Kidney capillary endothelial cell (primary cell): Measurements from ENCODE around the gene LRRC43.
A peak's percentile ranks its signal among the peaks of the same experiment; 100 is the strongest.

ENCODE experiments used
- DNase-seq: peaks from one replicate; pipeline ENCODE4 v3.0.0-alpha.2; 2018; ENCODE audit warnings: low spot score

The LRRC43 gene, protein sequence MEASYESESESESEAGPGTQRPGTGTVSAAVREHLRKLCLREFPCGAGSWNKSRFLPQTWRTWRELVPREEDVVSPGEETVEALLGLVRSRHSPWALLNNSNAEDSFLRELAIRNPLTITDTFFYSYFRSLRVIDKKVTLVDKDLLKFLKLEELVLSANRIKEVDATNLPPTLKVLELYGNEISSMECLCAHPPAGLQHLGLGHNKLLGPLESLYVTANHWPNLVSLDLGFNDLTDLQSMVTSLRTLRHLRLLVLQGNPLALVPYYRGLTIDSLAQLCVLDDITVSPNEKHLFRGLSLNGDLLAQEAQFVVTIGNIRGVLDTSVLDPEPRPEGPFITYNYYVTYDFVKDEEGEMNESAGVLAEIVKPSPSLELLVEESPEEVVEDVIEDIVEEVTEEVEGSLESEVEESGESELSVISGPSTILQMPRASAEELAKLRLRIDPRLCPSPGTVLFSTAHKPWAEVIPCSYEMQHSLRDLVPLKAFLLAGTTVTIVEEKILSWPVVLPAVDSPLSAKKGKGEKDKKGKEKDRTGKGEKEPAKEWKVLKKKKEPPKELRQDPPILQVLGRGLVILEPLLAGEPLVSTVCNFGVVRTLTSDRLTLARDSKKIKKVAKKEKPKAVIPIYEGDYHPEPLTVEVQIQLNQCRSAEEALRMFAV

DNA sequence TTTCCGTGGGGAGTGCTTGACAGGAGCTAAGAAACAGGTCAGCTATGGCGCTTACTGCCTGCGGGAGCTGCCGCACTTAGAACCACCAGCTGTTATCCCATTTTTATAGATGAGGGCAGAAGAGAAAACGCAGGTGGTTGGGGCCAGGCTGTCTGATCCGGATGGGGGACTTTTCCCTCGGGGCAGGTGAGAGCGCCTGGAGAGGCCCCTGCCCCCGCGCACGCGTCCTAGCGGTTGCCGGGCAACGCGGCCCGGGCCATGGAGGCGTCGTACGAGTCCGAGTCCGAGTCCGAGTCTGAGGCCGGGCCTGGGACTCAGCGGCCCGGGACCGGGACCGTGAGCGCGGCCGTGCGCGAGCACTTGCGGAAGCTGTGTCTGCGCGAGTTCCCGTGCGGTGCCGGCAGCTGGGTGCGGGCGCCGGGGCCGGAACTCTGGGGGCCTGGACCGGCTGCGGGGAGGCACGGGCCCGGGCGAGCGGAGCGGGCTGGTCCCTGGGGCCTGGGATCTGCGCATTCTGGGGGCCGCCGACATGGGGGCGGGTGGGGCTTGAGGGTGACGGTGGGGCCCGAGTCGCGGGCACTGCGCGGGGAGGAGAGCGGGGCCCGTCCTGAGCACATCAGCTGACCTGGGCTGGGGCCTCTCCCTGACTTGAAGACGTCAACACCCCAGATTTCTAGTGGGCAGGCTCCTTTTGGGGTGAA lies at the start of gene LRRC43:
LRRC43 (plus strand) TSS at position 237 of the 701 bp plus-strand sequence; CDS start at position 259, 22 bp downstream.
- peak; percentile 17 for DNase-seq

DNA sequence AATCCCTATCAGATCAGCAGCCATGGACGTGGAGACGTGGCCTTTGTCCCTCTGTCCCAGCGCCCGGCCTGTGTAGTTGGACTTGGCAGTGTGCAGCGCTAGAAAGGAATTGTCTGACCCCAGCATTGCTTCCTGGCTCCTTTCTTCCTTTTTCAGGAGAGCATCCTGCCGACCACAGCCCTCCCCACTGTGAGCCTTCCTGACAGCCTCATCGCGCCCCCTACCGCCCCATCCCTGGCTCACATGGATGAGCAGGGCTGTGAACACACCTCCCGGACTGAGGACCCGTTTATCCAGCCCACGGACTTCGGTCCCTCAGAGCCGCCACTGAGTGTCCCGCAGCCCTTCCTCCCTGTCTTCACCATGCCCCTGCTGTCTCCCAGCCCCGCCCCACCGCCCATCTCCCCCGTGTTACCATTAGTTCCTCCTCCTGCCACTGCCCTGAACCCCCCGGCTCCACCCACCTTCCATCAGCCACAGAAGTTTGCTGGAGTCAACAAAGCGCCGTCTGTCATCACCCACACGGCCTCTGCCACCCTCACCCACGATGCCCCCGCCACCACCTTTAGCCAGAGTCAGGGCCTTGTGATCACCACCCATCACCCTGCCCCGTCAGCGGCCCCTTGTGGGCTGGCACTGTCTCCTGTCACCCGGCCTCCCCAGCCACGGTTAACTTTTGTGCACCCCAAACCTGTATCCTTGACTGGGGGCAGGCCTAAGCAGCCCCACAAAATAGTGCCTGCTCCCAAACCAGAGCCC lies 49.6 kb upstream of the LRRC43 start:
- DNase-seq, result peak; percentile 17

DNA sequence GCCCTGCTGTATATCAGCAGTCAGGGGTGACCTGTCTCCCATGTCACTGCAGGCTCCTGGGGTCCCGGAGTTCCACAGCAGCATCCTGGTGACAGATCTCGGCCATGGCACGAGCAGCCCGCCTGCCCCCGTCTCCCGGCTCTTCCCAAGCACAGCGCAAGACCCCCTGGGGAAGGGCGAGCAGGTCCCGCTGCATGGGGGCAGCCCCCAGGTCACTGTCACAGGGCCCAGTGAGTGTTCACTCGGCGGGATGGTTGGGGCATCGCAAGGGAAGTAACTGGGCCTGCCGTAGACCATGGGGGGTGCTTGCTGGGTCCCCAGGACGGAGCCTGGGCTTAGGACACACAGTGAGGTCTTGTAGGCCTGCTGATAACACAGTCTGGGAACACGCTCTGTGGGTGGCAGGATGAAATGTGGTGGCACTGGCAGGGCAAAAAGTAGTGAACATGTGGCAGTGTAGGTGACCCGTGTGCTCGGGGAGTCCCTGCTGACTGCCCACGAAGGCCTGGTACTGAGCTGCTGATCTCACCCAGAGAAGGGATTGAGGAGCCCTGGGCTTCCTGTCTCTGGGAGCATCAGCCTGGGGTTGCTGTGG lies 47.4 kb upstream of the LRRC43 start:
- no peak for DNase-seq

DNA sequence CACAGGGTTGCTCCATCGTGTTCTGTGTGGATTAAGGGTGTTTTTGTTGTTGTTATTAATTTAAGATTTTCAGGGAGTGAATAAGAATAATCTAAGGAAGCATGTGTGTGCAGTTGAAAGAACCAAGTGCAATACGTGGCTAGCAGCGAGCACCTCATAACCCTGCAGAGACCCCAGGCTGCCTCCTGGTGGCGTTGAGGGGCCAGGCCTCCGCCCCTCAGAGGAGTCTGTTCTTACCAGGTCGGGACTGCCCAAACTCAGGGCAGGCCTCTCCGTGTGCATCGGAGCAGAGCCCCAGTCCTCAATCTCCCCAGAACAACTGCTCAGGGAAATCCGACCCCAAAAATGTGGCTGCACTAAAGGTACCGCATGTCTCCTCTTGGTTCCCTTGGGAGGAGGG lies 45.7 kb upstream of the LRRC43 start:
- DNase-seq, result no peak

DNA sequence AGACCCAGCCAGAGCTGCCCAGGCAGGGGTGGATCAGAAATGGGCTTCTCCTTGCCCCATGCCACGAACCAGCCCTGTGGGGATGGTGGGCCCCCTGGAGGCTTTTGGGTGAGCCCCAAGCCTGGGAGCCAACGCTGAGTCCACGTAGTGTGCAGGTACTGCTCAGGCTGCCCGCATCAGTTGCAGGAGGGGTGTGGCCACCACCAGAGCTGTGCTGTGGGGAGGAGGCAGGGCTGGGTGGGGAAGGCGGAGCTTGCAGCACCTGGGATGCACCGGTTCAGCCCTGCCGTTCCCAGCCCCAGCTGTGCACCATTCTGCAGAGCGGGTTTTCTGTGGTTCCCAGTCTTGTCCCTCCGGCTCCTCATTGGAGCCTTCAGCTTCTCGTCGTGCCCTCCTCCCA lies 45.2 kb upstream of the LRRC43 start:
- no peak for DNase-seq

DNA sequence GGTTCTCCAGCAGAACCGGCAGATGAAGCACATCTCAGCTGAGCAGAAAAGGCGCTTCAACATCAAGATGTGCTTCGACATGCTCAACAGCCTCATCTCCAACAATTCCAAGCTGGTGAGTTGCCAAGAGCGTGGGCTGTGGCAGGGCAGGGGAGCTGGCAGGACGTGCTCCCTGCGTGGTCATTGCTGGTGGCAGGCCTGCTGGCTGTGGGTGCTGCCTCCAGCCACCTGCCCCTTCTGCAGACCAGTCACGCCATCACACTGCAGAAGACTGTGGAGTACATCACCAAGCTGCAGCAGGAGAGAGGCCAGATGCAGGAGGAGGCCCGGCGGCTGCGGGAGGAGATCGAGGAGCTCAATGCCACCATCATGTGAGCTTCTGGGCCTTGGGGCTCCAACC lies 44.7 kb upstream of the LRRC43 start:
- no peak for DNase-seq

DNA sequence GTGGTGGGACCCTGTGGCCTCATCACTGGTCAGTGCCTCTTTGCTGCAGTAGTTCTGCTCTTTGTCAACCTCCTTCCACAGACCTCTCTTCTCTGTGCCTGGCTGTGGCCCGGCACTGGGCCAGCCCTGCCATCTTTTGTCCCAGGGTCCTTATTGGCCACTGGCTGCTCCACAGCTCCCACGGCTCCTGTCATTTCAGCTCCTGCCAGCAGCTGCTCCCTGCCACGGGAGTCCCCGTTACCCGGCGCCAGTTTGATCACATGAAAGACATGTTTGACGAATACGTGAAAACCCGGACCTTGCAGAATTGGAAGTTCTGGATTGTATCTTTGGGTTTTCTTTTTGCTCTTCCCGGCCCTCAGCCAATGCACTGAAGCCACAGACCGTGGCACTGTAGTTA lies 44.3 kb upstream of the LRRC43 start:
- no peak for DNase-seq

DNA sequence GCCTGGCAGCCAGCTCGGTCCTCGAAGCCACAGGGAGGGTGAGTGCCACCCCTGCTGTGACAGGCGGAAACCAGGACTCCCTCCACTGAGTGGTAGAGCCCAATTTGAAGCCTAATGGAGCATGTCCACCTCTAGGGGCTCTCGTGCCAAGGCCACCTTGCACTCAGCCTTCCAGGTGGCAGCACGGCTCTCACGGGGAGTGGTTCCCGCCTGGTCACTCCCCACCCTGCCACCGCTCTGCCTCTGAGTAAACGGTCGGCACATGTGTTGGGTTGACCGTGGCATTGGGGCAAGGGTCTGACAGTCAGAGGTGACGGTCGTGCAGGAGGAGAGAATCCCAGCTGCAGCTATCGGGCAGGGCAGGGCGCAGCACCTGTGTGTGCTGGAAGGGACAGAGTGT lies 43.7 kb upstream of the LRRC43 start:
- DNase-seq, result no peak

DNA sequence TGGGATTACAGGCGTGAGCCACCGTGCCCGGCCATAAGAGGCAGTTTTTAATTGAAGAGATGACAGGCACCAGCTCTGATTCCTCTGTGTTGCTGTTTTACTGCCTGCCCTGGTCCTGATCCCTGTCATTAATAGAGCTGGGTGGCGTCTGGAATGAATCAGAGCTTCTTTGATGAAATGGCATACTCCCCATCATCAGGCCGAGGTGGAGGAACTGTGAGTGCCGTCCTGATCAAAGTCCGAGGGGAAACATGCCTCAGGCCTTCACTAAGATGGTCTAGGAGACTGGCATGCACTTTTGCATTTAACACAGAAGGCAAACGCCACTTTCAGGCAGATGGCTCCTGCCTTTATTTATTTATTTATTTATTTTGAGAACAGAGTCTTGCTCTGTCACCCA lies 43.0 kb upstream of the LRRC43 start:
- DNase-seq, result no peak

DNA sequence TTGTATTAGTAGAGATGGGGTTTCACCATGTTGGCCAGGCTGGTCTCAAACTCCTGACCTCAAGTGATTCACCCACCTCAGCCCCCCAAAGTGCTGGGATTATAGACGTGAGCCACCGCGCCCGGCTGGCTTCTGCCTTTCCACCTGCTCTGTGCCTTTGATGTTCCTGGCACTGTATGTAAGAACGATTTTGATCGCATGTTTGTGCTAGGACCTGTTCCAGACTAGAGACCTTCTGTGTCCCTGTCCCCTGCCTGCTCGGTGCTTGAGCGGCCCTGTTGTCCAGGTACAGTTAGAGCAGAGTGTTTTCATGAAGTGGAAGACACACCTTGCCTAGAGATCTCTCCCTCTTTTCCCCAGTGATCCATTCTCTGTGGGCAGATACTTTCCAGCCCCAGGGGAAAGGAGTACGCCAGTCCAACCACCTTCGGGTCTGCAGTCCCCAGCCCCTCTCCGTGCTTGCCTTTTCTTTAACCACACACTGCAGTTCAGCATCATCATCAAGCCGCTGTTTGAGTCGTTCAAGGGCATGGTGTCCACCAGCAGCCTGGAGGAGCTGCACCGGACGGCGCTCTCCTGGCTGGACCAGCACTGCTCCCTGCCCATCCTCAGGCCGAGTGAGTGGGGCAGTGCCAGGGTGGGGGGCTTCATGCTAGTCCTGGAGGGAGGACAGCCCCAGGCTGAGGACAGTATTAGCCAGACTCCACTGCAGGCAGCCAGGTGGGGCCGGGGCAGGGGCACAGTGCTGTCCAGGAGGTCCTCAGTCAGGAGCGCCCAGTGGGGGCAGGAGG lies 42.3 kb upstream of the LRRC43 start:
- no peak for DNase-seq

DNA sequence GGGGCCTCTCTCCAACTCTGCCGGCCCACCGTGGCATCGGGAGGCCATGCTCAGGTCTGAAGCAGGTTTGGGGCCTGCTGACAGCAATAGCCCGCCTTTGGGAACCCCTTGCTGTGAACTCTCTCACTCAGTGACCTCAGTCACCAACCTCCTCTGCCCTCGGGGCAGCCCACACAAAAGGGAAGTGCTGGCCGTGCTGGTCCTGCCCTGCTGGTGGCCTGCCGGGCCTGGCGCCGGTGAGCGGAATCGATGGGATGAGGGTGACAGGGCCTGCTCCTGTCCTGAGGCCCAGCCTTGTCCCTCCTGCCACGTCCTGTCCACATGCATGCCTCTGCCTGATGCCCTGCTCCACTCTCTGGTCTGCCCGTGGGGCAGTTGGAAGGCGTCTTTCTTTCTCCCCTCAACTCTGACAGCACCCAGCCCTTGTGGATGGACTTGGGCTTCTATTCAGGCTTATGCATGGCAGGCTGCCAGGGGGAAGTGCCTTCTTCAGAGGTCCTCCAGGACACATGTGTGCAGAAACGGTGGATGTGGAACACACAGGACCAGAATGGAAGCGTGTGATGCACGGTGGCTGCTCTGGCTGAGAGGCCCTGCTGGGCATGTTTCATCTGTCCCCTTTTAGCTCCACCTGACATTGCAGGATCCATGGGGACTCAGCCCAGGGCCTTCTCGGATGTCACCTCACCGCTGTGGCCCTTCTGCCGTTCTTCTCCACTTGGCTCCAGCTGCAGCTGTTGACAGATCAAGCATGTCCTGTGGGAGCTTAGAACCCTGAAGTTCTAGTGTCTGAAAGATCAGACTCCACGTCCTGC lies 40.8 kb upstream of the LRRC43 start:
- no peak for DNase-seq

DNA sequence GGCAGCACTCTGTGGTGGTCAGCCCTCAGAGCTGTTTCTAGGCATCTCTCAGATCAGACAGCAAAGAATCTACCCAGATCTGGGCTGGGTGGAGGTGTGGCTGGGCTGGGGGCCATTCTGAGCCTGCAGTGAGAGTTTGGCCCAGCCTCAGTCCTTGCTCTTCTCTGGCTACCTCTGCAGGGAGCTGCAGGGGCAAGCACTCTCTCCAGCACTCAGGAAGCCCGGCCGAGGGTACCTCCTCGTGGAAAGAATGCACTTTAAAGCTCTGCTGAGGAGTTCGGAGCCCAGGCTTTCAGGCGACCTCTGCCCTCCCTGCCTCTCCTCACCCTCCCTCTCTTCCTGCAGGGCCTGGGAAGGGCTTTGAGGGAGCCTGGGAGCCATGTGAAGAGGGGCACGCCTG lies 40.1 kb upstream of the LRRC43 start:
- no peak for DNase-seq

DNA sequence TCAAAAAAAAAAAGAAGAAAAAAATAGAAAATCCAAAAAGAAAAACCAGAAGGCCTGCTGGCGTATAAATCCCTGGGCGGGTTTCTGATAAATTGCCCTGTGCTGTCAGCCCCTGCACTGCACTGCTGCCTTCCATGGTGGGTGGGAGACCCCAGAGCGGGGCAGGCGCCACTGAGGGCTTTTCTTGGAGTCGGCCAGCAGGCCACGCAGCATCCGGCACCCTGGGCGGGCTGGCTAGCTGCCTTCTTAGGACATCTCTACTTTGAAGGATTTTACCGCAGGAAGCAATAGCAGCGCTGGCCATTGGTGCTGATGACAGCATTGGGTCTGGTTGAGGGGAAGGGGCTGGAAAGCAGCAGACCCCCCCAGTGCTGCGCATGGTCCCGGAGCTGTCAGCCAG lies 38.0 kb upstream of the LRRC43 start:
- DNase-seq, result no peak

DNA sequence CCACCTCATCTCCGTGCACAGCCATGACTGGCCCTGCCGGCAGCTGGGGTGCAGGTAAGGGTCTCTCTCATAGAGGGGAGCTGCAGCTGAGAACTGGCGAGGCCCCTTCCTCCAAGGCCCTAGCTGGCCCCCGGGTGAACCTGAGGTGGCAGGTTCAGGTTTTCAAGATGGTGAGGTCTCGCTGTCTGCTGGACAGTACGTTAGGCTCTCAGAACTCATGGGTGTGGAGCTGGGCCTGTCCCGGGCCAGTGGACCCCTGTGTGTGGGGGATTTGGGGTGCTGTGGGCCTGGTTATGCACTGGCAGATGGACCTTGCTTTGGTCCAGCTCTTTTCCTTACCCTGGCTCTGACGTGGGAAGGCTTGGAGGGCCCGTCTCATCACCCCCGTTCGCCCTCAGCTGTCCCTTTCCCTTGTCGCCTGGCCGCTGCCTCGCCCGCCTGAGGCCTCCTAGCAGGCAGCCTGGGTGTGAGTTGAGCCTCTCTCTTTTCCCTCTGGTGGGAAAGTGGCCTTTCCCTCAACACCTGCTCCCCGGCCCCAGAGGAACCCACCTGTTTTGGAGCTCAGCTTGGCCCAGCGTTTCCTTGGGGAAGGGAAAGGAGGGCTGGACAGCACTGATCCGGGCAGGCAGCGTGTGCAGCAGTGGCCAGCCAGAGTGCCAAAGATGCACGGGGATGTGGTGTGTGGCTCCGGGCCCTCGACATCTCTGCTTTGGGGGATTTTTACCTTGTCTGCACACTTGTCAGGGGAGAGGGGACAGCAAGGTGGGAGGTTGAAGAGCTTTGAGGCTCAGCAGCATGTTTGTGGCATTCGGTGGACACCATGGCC lies 37.2 kb upstream of the LRRC43 start:
- DNase-seq, result no peak

DNA sequence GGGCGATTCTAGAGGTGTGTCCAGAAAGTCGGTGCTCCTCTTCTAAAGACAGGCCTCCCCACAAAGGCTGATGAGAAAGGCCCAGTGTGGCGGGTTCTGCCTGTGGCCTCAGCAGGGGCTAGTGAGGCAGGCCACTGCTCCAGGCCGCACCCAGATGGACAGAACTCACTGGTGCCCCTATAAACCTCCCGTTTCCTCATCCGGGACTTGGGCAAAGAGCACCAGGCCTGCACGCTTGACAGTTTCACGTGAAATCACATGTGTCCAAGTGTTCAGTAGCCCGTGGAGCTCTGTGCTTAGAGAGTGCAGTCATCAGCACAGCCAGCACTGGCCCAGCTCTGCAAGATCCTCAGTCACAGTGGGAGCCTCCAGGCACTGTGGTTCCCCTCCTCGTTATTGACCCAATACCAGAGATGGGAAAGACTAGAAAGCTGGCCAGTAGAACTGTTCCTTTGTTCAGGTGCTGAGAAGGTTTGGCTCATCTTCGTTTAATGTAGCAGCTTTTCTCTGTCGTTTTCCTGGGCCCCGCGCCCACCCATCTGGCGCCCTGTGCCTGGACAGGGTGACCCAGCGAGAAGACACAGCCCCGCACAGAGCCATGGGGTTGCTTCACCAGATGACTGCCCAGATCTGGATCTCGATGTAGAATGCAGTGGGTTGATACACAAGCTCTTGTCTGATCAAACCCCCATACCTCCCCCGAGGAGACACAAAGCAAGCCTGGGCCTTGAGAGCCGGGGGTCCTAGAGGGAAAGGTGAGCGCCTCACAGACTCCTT lies 35.2 kb upstream of the LRRC43 start:
- DNase-seq, result no peak

DNA sequence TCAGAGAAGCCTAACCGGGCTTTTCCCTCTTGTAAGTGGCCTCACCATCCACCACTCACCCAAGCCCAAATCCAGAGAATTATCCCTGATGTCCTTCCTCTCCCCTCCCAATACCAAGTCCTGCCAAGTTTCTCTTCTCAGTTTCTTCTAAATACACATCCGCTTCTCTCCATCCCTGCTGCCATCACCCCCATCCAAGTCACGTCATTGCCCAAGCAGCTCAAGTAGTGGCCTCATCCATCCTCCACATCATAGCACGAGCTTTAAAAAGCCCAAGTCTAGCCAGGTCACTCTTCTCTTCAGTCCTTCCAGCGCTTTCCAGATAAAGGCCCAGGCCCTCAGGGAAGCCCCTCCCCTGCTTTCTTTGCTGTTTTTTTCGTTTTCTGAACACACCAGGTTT lies 34.3 kb upstream of the LRRC43 start:
- no peak for DNase-seq

DNA sequence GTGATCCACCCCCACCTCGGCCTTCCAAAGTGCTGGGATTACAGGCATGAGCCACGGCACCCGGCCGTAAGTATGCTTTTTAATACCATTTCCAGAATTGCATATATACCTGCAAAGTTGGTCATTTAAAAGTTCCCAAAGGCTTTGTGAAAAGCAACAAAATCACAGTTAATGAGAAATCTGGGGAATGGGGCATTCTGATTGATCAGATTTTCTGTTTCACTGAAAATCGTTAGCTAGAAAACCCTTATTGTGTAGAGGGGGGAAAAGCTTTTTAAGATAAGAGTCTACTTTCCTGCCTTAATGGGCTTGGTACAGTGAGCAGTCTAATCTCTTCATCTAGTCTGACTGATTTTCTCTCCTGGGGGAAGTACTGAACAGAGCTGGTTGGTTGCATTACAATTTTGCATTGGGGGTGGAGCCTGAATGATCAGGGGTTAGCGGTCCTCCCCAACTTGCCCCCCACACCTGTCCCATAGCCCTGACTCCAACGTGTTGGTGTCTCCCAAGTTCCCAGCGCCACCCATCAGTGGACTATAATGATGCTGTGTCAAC lies 32.7 kb upstream of the LRRC43 start:
- DNase-seq, result no peak

DNA sequence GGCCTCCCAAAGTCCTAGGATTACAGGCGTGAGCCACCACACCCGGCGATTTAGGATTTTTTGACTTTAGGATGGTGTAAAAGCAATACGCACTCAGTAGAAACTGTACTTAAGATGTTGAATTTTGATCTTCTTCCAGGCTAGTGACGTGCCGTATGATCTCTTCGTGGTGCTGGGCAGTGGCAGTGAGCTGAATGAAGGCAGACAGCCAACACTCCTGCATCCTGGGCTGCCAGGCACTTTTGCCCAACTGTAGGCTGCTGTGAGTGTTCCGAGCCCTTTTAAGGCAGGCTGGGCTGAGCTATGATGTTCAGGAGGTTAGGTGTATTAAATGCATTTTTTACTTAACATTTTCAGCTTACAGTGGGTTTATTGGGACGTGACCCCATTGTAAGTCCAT lies 30.2 kb upstream of the LRRC43 start:
- no peak for DNase-seq
